Measurements from ENCODE around the gene ZZZ3.

GRCh38 chr1:77659879-77660593 lies 22.4 kb downstream of the ZZZ3 start:
- no peak for TF ChIP-seq SP1 (IDR thresholded peaks at IDR 0.05; ENCODE audit: low read depth, low read length)
- no peak for TF ChIP-seq EED (IDR thresholded peaks at IDR 0.05; ENCODE audit: low read depth)
- TF ChIP-seq EZH2 (IDR thresholded peaks at IDR 0.05; ENCODE audit: borderline replicate concordance, control insufficient read depth, low read depth, low read length): no peak
- no peak for TF ChIP-seq CBX3 (IDR thresholded peaks at IDR 0.05; ENCODE audit: borderline replicate concordance, low read depth)
- no peak for TF ChIP-seq NR2F1 (conservative IDR thresholded peaks at IDR 0.05)
- no peak for TF ChIP-seq GABPA (IDR thresholded peaks at IDR 0.05; ENCODE audit: low read depth)
- TF ChIP-seq NRF1 (conservative IDR thresholded peaks at IDR 0.05; ENCODE audit: low read depth, low read length): no peak
- TF ChIP-seq POLR2AphosphoS5 (IDR thresholded peaks at IDR 0.05; ENCODE audit: low read length): no peak
- TF ChIP-seq CTCF (IDR thresholded peaks at IDR 0.05 in 2 of 3, conservative IDR thresholded peaks at IDR 0.05 in 1 of 3; ENCODE audit: control insufficient read depth in 2 of 3, extremely low read depth in 1 of 3, insufficient read depth in 1 of 3, low read depth in 3 of 3, low read length in 3 of 3): no peak
- TF ChIP-seq TAF1 (IDR thresholded peaks at IDR 0.05; ENCODE audit: borderline replicate concordance, low read depth, low read length): no peak
- TF ChIP-seq SUZ12 (IDR thresholded peaks at IDR 0.05; ENCODE audit: unreplicated experiment): no peak

All from GM12878 (cell line).